Activated CD4-positive, alpha-beta T cell treated with anti-CD3 and anti-CD28 coated beads for 24 hours (primary cell): ENCODE data around the gene RNF6.

Source experiments
- DNase-seq, 2 donors: peaks; one replicate each; pipeline ENCODE4 v3.0.0-alpha.2; 2020; ENCODE audit warnings: low read depth in 2 of 2

Gene RNF6

DNA sequence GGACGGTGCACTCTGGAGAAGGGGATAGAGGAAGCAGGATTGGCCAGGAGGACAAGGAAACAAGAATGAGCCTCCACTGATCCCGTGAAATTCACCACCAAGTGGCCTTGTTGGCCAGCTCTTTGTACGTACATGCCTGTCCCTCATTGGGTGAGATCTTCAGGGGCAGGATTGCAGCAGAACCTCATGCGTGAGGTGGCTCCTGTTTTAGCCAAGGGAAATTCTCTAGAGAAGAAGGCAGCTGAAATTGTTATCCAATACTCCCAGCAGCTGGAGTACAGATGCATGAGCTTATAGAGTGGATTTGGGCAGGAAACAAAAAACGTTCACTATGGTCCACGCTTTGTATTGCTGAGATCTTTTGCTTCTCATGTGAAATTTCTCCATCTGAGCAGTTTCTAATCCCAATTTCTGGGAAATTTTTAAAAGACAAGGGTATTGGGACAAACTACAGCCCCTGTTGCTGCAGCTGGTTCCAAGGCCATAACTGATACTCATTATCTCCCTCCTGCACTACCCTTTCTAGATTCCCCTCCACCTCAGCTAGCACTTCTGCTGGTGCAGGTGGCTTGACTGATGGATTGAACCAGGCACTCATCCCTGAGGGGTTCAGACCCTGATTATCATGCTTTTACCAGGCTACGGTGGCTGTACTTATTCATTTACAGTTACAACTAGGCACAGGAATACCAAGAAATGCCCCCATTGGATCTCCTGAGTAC lies 3.9 kb upstream of the RNF6 start:
- no peak for DNase-seq

DNA sequence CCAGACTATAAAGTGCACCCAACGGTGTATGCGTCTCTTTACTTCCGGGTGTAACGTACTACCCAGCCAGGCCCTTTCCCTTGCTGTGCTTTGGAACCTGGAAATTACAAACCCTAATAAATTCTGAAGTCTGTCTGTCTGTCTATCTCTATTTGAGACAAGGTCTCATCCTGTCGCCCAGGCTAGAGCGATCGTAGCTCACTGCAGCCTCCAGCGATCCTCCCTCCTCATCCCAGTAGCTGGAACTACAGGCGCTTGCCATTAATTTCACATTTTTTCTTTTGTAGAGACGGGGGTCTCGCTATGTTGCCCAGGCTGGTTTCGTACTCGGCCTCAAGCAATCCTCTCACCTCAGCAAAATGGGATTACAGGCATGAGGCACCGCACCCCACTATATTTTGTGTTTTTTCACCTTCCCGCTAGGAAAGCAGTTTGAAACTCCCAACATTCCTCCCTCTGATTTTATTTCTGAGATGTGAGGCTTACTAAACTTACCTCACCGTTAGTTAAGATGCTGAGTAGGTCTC lies 469 bp upstream of the RNF6 start:
- DNase-seq, result no peak

DNA sequence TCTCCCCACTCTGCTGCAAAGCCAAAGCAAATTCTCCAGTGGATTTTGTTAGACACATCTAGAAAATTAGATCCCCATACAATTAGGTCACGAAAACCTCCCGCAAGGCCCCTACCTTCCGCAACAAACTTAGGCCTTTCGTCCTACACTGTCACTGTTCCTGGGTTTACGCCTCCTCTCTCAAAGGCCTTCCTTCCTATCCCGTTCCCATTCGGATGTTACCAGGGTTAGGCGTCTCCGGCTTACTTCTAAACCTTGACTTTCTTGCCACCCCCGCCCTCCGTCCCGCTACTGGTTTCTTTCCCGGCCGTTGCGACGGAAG lies 754 bp downstream of the RNF6 start:
- no peak for DNase-seq

DNA sequence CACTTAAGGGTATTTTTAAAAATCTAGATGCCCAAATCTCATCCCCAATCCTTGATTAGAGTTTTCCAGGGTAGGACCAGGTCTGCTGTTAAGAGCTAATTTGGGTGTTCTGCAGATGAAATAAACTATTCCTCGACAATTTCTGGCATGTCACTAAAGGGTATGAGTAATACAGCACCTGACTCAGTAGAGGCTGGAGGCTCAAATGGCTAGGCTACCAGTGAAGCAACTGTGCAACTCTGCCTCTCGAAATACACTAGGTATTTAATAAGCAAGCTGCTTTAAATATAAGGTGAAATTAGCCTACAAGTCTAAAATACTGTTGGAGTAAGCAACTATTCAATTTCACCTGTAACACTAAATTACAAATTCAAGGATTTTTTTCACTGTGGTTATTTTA lies 1.5 kb downstream of the RNF6 start:
- no peak for DNase-seq

DNA sequence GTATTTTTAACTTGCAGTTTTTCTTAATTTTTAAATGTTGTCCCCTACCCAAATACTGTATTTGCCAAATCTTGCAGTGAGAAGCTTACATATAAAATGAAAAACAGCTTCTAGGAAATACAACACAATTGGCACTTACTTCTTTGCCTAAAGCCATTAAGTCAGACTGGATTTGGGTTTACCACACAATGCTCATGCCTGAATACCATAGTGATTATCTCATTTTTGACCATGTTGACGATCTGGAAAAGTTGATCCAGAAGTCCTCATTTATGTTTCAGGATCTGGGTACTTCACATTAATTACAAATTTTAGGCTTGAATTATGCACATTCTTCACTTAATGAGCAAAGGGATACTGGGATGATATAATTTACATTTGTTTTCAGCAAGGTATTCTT lies 2.4 kb downstream of the RNF6 start:
- DNase-seq, result no peak

DNA sequence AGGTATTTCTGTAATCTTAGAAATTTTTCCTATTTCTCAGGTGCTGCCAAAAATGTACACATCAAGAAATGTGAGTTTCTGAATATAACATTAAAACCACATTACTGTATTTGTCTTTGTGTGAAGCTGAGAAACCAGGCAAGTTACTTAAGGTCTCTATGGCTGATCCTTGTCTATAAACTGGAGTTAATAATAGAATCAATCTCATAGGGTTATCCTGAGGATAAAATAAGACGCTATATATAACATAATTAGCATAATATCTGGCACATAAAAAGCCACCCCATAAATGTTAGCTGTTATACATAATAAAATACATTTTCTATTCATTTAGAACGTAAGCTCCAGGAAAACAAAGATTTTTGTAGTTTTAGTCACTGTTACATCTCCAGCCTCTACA lies 6.1 kb downstream of the RNF6 start:
- no peak for DNase-seq

DNA sequence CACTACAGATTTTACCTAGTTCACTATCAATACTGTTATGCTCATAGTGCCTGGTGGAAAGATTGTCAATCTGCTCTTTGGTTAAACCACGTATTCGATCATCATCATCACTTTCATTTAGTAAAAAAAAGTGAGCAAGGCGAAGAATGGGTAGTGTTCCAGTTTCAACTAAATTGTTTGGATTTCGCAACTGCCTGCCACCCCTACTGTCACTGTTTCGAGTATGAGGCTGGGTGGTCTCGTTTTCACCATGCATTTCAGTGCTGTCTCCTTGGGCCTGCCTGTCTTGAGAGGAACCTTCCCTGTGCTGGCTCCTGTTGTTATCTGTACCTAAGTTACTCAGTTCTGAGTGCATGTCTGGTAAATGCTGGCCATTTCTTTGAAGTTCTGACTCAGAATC lies 8.1 kb downstream of the RNF6 start:
- DNase-seq, result no peak

DNA sequence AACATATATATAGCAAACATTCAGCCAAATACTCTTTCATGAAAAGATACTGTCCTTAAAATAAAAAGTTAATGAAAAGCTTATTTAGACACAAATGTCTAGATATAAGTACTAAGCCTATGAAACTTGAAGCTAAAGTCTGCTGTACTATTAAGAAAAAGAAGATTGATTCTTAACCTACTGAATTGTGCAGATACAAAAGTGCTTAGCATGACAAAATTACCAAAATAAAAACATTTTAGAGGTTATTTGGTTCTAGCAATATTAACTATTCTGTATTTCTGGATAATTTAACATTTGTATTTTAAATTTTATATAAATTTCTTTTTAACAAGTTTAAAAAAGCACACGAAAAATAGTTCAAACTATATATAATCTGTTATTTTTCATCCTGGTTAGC lies 8.8 kb downstream of the RNF6 start:
- DNase-seq, result no peak

DNA sequence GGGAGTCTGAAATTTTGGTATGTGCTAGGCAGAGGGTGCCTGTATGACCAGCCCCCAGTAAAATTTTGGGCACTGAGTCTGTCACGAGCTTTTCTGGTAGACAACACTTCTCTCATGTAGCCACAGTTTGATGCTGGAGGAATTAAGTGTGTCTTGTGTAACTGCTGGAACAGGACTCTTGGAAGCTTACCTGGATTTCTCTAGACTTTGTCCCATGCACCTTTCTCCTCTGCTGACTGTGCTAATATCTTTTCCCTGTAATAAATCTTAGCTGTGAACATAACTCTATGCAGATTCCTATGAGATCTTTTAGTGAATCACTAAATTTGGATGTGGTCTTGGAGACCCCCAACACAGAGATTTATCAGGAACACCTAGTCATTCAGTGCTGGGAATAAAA lies 13.8 kb downstream of the RNF6 start:
- DNase-seq, result no peak

DNA sequence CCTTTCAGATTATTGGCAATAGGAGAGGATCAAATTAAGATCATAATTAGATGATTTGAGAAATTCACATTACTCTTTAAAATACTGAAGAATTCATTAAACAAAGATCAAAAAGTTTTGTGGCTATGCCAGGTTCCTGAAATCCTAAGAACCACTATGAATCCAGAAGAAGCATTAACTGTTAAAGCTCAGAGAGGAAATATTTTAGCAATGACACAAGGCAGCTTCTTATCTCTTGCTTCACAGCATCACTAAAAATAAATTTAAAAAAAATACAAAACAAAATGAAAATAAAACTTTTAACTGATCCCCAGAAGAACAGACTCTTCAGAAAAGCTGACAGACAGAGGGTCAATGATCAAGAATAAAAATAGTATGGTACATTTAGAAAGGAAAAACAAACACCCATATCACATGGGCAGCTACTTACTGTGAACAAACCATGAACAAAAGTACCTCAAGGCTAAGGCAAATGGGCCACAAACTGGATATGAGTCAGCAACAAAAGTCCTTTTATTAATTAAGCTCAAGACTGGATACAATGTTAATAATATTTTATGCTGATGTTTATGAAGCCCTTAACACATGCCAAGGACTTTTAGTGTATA lies 19.6 kb downstream of the RNF6 start:
- DNase-seq, result no peak

DNA sequence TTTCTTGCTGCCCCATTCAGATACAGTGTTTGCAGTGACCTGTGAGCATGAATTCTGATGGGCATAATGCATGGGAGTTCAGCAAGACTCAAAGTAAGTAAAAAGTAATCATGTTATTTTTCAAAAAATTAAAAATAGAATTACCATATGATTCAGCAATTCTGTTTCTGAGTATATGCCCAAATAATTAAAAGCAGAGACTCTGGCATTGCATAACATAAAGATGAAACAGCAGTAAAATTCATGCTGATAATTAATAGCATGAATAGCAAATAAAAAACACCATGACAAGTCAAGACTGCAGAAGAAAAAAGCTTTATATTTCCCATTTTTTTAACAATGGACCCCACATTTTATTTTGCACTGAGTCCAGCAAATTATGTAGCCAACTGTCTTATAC lies 21.3 kb downstream of the RNF6 start:
- no peak for DNase-seq

DNA sequence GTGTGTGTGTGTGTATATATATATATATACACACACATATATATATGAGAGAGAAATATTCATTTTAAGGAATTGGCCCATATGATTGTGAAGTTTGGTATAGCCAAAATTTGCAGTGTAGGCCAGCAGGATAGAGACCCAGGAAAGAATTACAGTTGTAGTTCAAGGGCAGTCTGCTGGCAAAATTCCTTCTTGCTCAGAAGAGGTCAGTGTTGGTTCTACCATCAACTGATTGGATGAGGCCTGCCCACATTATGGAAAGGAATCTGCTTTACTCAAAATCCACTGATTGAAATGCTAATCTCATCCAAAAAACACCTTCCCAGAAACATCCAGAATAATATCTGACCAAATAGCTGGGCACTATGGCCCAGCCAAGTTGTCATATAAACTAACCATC lies 24.0 kb downstream of the RNF6 start:
- no peak for DNase-seq

DNA sequence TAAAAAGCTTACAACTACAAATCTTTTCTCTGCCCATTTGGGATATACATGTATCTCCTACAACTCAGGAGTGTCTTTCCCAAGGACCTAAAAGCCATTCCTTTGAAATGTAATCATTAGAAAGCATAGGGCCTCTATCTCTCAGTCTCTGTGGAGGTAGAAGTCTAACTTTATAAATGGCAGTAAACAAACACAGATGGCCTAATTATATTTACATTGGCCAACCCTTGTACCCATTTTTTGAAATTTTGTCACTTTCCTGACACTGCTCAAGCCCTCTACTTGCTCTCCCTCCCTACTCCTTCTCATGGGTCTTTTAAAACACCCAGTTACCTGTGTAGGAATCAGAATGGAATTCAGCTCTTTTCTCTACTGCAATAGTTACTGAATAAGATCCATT lies 24.8 kb downstream of the RNF6 start:
- DNase-seq, result no peak

DNA sequence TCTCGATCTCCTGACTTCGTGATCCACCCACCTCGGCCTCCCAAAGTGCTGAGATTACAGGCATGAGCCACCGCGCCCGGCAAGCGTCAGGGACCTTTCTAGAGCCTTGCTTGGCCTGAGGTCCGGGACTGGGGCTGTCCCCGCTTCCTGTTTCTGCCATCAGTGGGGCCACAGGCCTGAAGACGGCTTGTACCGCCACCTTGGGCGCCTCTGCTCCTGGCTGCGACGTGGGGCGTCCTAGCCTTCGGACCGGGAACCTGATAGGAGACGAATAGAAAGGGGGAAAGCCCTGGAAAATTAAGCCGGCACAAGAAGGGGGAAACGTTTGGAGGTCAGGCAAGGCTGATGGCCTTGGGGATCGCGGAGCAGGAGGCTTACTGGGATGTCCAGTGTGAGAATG lies 35.1 kb downstream of the RNF6 start:
- DNase-seq, result no peak

DNA sequence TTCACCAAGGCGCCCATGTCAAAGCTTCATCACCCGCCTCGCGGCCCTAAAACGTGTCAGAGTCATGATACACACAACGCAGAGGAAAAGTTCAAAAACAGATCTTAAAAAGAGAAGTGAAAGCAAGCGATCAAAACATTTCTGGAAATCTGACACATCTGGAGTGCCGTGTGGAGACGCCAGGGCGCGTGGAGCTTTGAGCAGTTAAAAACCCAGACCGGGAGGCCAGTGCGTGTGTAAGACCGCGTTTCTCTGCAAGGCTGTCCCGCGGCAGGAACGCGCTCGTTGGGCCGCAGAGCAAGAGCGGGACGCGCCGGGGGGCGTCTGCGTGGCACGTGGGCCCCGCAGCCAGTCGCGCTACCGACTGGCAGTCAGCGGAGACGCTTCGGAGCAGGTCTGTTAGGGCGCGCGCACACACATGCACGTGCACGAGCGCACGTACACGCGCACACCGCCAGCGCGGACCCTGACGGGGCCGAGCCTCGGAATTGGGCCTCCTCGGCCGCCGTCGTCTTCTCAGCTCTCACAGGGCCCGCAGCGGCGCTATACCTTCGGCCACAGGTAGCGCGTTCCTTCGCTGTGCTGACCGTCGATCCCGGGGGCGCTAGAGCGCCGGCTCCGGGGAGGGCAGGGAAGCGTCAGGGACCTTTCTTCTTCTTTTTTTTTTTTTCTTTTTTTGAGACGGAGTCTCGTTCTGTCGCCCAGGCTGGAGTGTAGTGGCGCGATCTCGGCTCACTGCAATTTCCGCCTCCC lies 35.8 kb downstream of the RNF6 start:
- peak; percentile 81 to 83 for DNase-seq

DNA sequence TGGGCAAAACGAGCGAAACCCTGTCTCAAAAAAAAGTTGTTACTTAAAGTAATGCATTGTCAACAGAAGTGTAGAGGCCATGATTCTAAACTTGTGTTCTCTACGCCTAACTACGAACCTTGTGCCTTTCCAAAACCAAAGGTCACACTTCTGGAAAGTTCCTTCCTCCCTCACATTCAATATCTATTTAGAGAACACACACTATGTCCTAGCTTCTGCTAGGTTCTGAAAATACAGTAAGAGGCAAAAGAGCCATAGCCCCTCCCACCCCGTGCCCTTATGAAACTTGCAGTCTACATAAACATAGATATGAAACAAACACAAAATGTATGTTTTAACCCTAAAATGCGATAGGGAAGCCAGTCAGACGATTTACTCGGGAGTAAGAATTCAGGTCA lies 36.4 kb downstream of the RNF6 start:
- DNase-seq, result no peak

DNA sequence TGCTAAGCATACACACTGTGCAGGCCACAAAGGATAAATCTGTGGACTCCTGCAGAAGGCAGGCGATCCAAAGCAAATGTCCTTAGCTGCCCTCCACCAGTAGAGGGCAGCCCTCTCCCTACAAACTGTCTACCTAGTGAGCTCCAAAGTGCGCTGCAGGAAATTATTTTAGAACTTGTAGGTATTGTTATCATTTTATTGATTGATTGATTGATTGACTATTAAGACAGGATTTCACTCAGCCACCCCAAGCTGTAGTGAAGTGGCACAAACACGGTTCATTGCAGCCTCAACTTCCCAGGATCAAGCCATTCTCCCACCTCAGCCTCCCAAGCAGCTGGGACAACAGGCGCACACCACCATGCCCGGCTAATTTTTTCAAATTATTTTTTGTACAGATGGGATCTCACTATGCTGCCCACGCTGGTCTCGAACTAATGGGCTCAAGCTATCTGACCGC lies 37.3 kb downstream of the RNF6 start:
- peak; percentile 47 to 57 for DNase-seq

DNA sequence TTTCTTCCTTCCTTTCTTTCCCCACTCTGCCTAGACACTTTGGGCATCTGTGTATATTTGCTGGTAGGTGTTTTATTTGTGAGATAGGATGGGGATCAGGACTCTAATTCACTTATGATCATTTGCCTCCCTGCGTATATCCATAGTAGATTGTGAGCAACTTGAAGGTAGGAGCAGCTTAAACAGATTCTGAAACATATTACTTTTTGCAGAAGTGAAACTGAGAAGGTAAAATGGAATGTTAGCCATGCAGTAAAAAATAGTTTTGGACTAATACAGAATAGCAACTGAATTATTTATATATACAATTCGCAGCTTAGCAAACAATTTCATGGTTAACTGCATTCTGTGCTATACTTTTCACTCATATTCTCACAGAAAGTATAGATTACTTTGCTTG lies 38.7 kb downstream of the RNF6 start:
- DNase-seq, result no peak

DNA sequence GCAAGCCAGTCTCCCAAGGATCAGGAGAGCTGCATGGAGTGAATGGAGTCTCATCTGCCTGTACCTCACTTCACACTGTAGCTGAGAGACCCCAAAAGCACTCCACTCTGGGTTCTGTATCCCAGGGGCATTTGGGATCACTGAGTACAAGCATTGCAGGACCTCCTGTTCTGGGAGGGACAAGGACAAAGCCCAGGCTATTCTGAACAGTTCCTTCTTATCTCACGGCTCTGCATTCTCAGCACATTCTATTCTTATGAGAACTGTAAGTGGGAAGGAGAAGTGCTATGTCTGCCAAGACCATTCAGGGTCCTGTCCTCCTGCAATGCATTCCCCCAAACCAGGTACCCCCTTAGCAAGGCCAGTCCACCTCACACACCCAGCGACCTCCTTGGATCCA lies 42.8 kb downstream of the RNF6 start:
- no peak for DNase-seq

DNA sequence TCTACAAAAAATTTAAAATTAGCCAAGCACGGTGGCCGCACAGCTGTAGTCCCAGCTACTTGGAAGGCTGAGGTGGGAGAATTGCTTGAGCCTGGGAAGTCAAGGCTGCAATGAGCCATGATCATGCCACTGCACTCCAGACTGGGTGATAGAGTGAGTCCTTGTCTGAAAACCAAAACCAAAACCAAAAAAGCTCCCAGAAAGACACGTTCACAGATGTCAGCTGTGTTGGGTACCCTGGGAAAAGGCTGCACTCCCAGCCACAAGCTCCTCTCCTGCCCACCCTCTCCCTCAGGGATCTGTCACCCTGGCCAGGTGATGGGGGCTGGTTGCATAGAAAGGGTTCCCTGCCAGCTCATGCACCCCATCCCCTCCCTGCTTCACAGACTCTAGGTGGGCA lies 53.3 kb downstream of the RNF6 start:
- no peak for DNase-seq

DNA sequence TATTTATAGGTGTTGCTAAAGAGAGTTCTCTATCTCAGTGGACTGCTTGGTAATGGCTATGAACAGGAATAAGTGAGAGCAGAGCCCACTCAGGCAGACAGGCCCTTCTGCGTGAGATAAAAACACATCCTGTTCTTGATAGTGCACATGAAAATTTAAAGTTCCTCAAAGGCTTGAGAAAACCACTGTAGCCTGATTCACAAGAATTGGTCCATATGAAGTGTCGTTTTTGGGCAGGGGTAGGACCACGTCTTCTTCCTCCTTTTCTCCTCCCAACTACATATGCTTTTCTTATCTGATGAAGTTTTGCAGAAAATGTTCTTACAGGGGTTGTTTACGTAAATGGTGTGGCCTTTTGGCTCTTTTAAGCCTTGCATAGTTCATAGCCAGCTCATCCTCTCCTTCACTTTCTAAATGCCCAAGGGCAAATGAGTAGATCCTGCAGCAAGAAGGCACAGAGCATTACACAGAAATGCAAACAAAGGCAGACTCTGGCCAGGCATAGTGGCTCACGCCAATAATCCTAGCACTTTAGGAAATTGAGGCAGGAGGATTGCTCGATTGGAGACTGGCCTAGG lies 53.8 kb downstream of the RNF6 start:
- no peak for DNase-seq

DNA sequence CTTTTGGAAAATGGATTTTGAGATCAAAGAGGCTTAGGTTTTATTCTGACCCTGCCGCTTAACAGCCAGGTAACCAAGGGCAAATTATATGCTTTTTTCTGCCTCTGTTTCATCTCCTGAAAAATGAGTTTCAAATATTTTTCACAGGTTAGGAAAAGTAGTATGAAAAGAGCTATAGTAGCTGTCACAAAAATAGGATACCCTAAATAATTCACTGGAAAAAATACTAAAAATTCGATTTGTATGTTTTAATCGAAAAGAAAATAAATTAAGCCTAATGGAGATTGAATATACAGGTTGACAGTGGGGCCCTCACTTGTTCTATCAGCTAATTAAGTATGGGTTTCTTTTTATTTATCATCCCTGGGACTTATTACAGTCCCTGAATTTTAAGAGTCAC lies 58.3 kb downstream of the RNF6 start:
- DNase-seq, result no peak
